ENCODE measurements around the gene THY1. TPM values are rescaled to one million over a fixed set of nuclear protein-coding genes. Genes with fewer than 3 reads are reported as not detected.

The THY1 gene
- total RNA-seq, 1 experiment from 2014 or later = 13.7 TPM

- H3K4me3 ChIP-seq (ENCODE audit: low read depth in 2 of 2, low read length in 2 of 2) = no peak overlapping the region
- no TSS peak for BruUV-seq (replicated peaks)
- H3K4me1 ChIP-seq (ENCODE audit: control insufficient read depth, insufficient read depth, low read length) = peaks cover 1% of the 10 kb centered on the region; the same call in 1 of the 2 replicates
- in situ Hi-C loops (cut with HindIII; ENCODE audit: low pct_unique_long_range_greater_than_20kb, low sequenced_read_pairs) (no loop called here), intact Hi-C loops (cut with micrococcal nuclease; ENCODE audit: unreplicated experiment) (no loop called here)
- no peaks in the 10 kb centered on the region for H3K9me3 ChIP-seq (ENCODE audit: control insufficient read depth, insufficient read depth, low read depth, low read length)
- H3K27ac ChIP-seq (ENCODE audit: low read length) = no peak overlapping the region
- ChIA-PET CTCF (no interaction called here), POLR2A (no interaction called here)
- no peak for DNase-seq (ENCODE audit: low read depth, low spot score)
- TF ChIP-seq SIN3A (IDR thresholded peaks at IDR 0.05; ENCODE audit: borderline replicate concordance, insufficient read depth, low read depth, low read length) (no peak), TCF7L2 (IDR thresholded peaks at IDR 0.05; ENCODE audit: low read depth, low read length) (no peak), POLR2AphosphoS5 (IDR thresholded peaks at IDR 0.05; ENCODE audit: low read depth, low read length) (no peak), CTCF (IDR thresholded peaks at IDR 0.05) (no peak), REST (IDR thresholded peaks at IDR 0.05; ENCODE audit: insufficient read depth in 1 of 2, low read depth in 2 of 2, low read length in 1 of 2) (no peak)
- no peak for ATAC-seq
- H3K36me3 ChIP-seq (ENCODE audit: control insufficient read depth, insufficient read depth, low read length) = no peaks in the 10 kb centered on the region
- no peaks in the 10 kb centered on the region for H3K27me3 ChIP-seq (ENCODE audit: control insufficient read depth, insufficient read depth, low read length)
Observed at GRCh38 chr11:119412072-119412471, 10.9 kb downstream of the THY1 start.

- ATAC-seq = no peak
- Histone ChIP-seq H3K27me3 (ENCODE audit: control insufficient read depth, insufficient read depth, low read length) (no peaks in the 10 kb centered on the region), H3K4me3 (ENCODE audit: low read depth in 2 of 2, low read length in 2 of 2) (no peak overlapping the region), H3K27ac (ENCODE audit: low read length) (no peak overlapping the region), H3K36me3 (ENCODE audit: control insufficient read depth, insufficient read depth, low read length) (no peaks in the 10 kb centered on the region), H3K9me3 (ENCODE audit: control insufficient read depth, insufficient read depth, low read depth, low read length) (no peaks in the 10 kb centered on the region), H3K4me1 (ENCODE audit: control insufficient read depth, insufficient read depth, low read length) (no peaks in the 10 kb centered on the region)
- no peak for DNase-seq (ENCODE audit: low read depth, low spot score)
- in situ Hi-C loops (cut with HindIII; ENCODE audit: low pct_unique_long_range_greater_than_20kb, low sequenced_read_pairs) = no loop called here
- ChIA-PET CTCF (interaction anchor here (0.5 kb wide), 1 partner anchor 25 kb away, joined by 6 read pairs; no protein-coding TSS in a partner anchor), POLR2A (no interaction called here)
- intact Hi-C loops (cut with micrococcal nuclease; ENCODE audit: unreplicated experiment) = no loop called here
- no TSS peak for BruUV-seq (replicated peaks)
- no peak for TF ChIP-seq REST (IDR thresholded peaks at IDR 0.05; ENCODE audit: insufficient read depth in 1 of 2, low read depth in 2 of 2, low read length in 1 of 2)
- TF ChIP-seq POLR2AphosphoS5 (IDR thresholded peaks at IDR 0.05; ENCODE audit: low read depth, low read length) = no peak
Observed at GRCh38 chr11:119410501-119410900, 12.5 kb downstream of the THY1 start.
